Lung (tissue), 16 donors: ENCODE results near the gene IL22. TPM values are rescaled to one million over a fixed set of nuclear protein-coding genes. Genes with fewer than 3 reads are reported as not detected.

ENCODE experiments used
- ATAC-seq: fragments of 200-7000 bp; cut with Tn5 transposase; one replicate; pipeline ENCODE4 v1.9.1; 2020; ENCODE audit warnings: moderate number of reproducible peaks; ENCODE audit not compliant: insufficient read depth, low FRiP score
- DNase-seq, 3 donors: peaks; one replicate each; pipeline ENCODE4 v3.0.0-alpha.2; 2013 to 2017
- H3K27ac ChIP-seq, 2 donors: one replicate each; pipeline ENCODE4 v1.5.1; 2013; ENCODE audit warnings: mild to moderate bottlenecking in 2 of 2, moderate library complexity in 2 of 2, control low read depth in 1 of 2, inconsistent platforms in 1 of 2, low read depth in 1 of 2, low read length in 1 of 2
- H3K27me3 ChIP-seq, 3 donors: one replicate each; pipeline ENCODE4 v1.5.1; 2013; ENCODE audit warnings: low read length in 2 of 3; ENCODE audit not compliant: control insufficient read depth in 3 of 3, insufficient read depth in 3 of 3
- H3K36me3 ChIP-seq, 4 donors: one replicate each; pipeline ENCODE4 v1.5.1; 2013; ENCODE audit warnings: low read length in 4 of 4, mild to moderate bottlenecking in 1 of 4, moderate library complexity in 1 of 4; ENCODE audit not compliant: control insufficient read depth in 4 of 4, insufficient read depth in 4 of 4
- H3K4me1 ChIP-seq, 5 donors: one replicate each; pipeline ENCODE4 v1.5.1; 2013; ENCODE audit warnings: low read length in 5 of 5, mild to moderate bottlenecking in 2 of 5, moderate library complexity in 1 of 5; ENCODE audit not compliant: control insufficient read depth in 5 of 5, insufficient read depth in 5 of 5
- H3K4me3 ChIP-seq: one replicate; pipeline ENCODE4 v1.5.1; 2013; ENCODE audit warnings: mild to moderate bottlenecking, control low read depth, moderate library complexity
- H3K9ac ChIP-seq, 2 donors: one replicate each; pipeline ENCODE4 v1.5.1; 2013; ENCODE audit warnings: low read length in 2 of 2, control low read depth in 1 of 2; ENCODE audit not compliant: insufficient read depth in 1 of 2
- H3K9me3 ChIP-seq, 4 donors: one replicate each; pipeline ENCODE4 v1.5.1; 2013; ENCODE audit warnings: low read length in 3 of 4, mild to moderate bottlenecking in 1 of 4, moderate library complexity in 1 of 4; ENCODE audit not compliant: control insufficient read depth in 4 of 4, insufficient read depth in 3 of 4
- WGBS, 2 donors: extraction: QIAGEN DNeasy Blood & Tissue Kit; methylation state at CpG; one replicate each; pipeline ENCODE4 v1.1.7; 2013; 5-methylcytosine and 5-hydroxymethylcytosine counted together
- long read RNA-seq, 5 donors: transcript quantifications; one replicate each; lab custom pipeline, GENCODE V29; 2026
- polyA plus RNA-seq, 2 donors: library from polyadenylated mRNA; stranded (reverse); fragments of 200-250 nt; gene quantifications; one replicate each; pipeline ENCODE4 v1.2.1, GENCODE V29; 2013
- total RNA-seq, 2 donors: library from RNA; depleted of rRNA in 1 of 2; stranded (reverse); fragments of >200 nt in 1 of 2; gene quantifications; one replicate each; pipeline ENCODE4 v1.2.1, GENCODE V29; 2014 to 2021
- TF ChIP-seq, protein P1 (sequence below): IDR thresholded peaks from 2 replicates; pipeline ENCODE4 v1.5.1; 2012; ENCODE audit warnings: mild to moderate bottlenecking; ENCODE audit errors: control extremely low read depth, extremely low read depth
- donor health status: control.
- donor health status: control.
- donor health status: Bipolar disorder and iron deficiency.
- donor health status: healthy.
- donor health status: DM: yes; HTN: yes; CAD: no.

The IL22 gene, protein sequence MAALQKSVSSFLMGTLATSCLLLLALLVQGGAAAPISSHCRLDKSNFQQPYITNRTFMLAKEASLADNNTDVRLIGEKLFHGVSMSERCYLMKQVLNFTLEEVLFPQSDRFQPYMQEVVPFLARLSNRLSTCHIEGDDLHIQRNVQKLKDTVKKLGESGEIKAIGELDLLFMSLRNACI
- not detected for total RNA-seq
- polyA plus RNA-seq, result under 1 TPM in 1 of 2 donors, not detected in 1; 0.46 TPM
- long read RNA-seq, donor 1, result 0 reads
- long read RNA-seq, donor 2, result 0 reads
- long read RNA-seq, donor 3, result 0 reads
- long read RNA-seq, donor 4, result 0 reads
- long read RNA-seq, donor 5, result 0 reads

GRCh38 chr12:68253504-68253903, at the start of gene IL22:
Gene IL22 (minus strand): TSS chr12:68253604. CDS start chr12:68253448, 156 bp downstream.
- TF ChIP-seq, protein P1, sequence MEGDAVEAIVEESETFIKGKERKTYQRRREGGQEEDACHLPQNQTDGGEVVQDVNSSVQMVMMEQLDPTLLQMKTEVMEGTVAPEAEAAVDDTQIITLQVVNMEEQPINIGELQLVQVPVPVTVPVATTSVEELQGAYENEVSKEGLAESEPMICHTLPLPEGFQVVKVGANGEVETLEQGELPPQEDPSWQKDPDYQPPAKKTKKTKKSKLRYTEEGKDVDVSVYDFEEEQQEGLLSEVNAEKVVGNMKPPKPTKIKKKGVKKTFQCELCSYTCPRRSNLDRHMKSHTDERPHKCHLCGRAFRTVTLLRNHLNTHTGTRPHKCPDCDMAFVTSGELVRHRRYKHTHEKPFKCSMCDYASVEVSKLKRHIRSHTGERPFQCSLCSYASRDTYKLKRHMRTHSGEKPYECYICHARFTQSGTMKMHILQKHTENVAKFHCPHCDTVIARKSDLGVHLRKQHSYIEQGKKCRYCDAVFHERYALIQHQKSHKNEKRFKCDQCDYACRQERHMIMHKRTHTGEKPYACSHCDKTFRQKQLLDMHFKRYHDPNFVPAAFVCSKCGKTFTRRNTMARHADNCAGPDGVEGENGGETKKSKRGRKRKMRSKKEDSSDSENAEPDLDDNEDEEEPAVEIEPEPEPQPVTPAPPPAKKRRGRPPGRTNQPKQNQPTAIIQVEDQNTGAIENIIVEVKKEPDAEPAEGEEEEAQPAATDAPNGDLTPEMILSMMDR, result no peak
- no peaks in the 10 kb centered on the region for H3K9me3 ChIP-seq
- H3K4me3 ChIP-seq, result no peak within 1 kb of the TSS
- no peak within 1 kb of the TSS for H3K27ac ChIP-seq
- WGBS, 2 donors, result 89 to 93% methylated on average over 7 of the region's 7 CpGs
- ATAC-seq (no peak), DNase-seq (no peak)
- H3K36me3 ChIP-seq, result no peaks in the 10 kb centered on the region
- no peaks in the 10 kb centered on the region for H3K27me3 ChIP-seq
- H3K9ac ChIP-seq, result no peak within 1 kb of the TSS
- H3K4me1 ChIP-seq, result no peaks in the 10 kb centered on the region

DNA sequence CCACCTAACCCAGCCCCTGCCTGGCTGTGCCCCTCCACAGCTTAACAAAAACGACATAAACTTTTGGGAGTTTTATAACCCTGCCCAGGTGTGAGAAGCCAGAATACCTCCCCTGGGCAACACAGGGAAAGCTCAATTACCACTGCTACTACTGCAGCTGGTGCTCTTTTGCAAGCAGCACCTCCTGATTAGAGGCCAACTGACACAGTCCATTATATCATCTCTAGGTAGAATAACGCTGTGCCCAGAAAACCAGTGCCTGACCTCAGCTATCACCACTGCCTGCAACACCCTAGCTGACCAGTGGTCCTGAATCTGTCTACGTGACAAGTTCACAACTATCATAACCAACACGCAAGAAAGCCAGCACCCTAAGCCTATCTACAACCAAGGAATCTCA, 44.5 kb upstream of the IL22 start:
- TF ChIP-seq, protein P1, result no peak
- WGBS, 2 donors, result 93 to 94% methylated on average over 4 of the region's 4 CpGs
- no peak for ATAC-seq

DNA sequence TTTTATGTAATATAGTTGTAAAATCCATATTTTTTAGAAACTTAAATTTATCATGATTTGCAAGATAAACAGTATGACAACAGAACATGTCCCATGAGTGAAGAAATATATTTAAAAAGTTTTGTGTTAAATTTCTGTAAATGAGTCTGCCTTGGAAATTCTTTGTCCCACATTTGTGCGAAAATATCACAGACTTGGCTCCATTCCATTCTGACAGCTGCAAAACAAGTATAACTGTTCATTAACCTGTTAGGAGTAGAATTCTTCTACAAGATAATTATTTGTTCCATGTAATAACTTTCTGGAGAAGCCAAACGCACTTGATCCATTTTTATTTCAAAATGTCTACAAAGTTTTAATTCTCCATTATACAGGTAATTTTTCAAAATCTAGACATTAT, 40.8 kb upstream of the IL22 start:
- WGBS, 2 donors, result 71 to 87% methylated on average over 2 of the region's 2 CpGs
- Histone ChIP-seq H3K27me3 (no peaks in the 10 kb centered on the region), H3K9me3 (no peaks in the 10 kb centered on the region), H3K36me3 (peaks cover 0 to 6% (median 2%) of the 10 kb centered on the region in 4 donors), H3K9ac (no peak overlapping the region), H3K4me3 (no peak overlapping the region), H3K4me1 (peaks cover 0 to 16% (median 0%) of the 10 kb centered on the region in 5 donors), H3K27ac (no peak overlapping the region)
- TF ChIP-seq, protein P1, result no peak
- DNase-seq (peak in 2 of 3 donors; percentile 29 to 49), ATAC-seq (no peak)

More for the DNA sequence above, 44.5 kb upstream of the IL22 start:
- Histone ChIP-seq H3K27ac (no peak overlapping the region), H3K9me3 (peaks cover 0 to 13% (median 0%) of the 10 kb centered on the region in 4 donors), H3K27me3 (no peaks in the 10 kb centered on the region), H3K9ac (no peak overlapping the region), H3K36me3 (peaks cover 6 to 18% (median 9%) of the 10 kb centered on the region in 4 donors), H3K4me3 (no peak overlapping the region), H3K4me1 (peaks cover 0 to 16% (median 0%) of the 10 kb centered on the region in 5 donors)
- DNase-seq, result no peak
